Measurements from ENCODE around the gene CIB1.

The CIB1 gene

GRCh38 chr15:90228960-90229359, 4.8 kb downstream of the CIB1 start:
- Histone ChIP-seq H3K9me3 (no peaks in the 10 kb centered on the region), H3K4me3 (no peak overlapping the region), H3K27ac (no peak overlapping the region), H3K4me1 (peaks cover 0 to 34% (median 20%) of the 10 kb centered on the region in 4 donors), H3K36me3 (peaks cover 60 to 77% (median 74%) of the 10 kb centered on the region in 3 donors), H3K27me3 (no peaks in the 10 kb centered on the region)
- intact Hi-C loops (cut with DNase I; ENCODE audit: low total_unique reads), result no loop called here
- DNase-seq, result no peak
- no peak for TF ChIP-seq CTCF (IDR thresholded peaks at IDR 0.05)

GRCh38 chr15:90227816-90228772, 5.6 kb downstream of the CIB1 start:
- DNase-seq, result no peak
- no peak for TF ChIP-seq CTCF (IDR thresholded peaks at IDR 0.05)
- H3K27ac ChIP-seq, result no peak overlapping the region

GRCh38 chr15:90227336-90227735, 6.4 kb downstream of the CIB1 start:
- Histone ChIP-seq H3K4me3 (no peak overlapping the region), H3K4me1 (peaks cover 0 to 27% (median 15%) of the 10 kb centered on the region in 4 donors), H3K36me3 (peaks cover 68 to 93% (median 84%) of the 10 kb centered on the region in 3 donors), H3K27me3 (no peaks in the 10 kb centered on the region), H3K27ac (no peak overlapping the region), H3K9me3 (no peaks in the 10 kb centered on the region)
- no peak for TF ChIP-seq CTCF (IDR thresholded peaks at IDR 0.05)
- intact Hi-C loops (cut with DNase I; ENCODE audit: low total_unique reads), result no loop called here
- DNase-seq, result no peak

More at GRCh38 chr15:90227816-90228772, 5.6 kb downstream of the CIB1 start:
- H3K4me3 ChIP-seq, result no peak overlapping the region
- no peaks in the 10 kb centered on the region for H3K9me3 ChIP-seq
- intact Hi-C loops (cut with DNase I; ENCODE audit: low total_unique reads), result no loop called here
- H3K27me3 ChIP-seq, result no peaks in the 10 kb centered on the region
- H3K4me1 ChIP-seq, result peaks cover 0 to 34% (median 20%) of the 10 kb centered on the region in 4 donors
- H3K36me3 ChIP-seq, result peaks cover 68 to 85% (median 83%) of the 10 kb centered on the region in 3 donors

GRCh38 chr15:90225504-90226234, 8.1 kb downstream of the CIB1 start:
- Histone ChIP-seq H3K36me3 (peaks cover 64 to 96% (median 76%) of the 10 kb centered on the region in 3 donors), H3K4me1 (peaks cover 0 to 21% (median 13%) of the 10 kb centered on the region in 4 donors), H3K9me3 (no peaks in the 10 kb centered on the region), H3K4me3 (no peak overlapping the region), H3K27ac (no peak overlapping the region), H3K27me3 (no peaks in the 10 kb centered on the region)
- no peak for TF ChIP-seq CTCF (IDR thresholded peaks at IDR 0.05)
- intact Hi-C loops (cut with DNase I; ENCODE audit: low total_unique reads), result no loop called here
- DNase-seq, result no peak

GRCh38 chr15:90225047-90225446, 8.7 kb downstream of the CIB1 start:
- Histone ChIP-seq H3K27me3 (no peaks in the 10 kb centered on the region), H3K27ac (no peak overlapping the region), H3K4me3 (no peak overlapping the region), H3K36me3 (peaks cover 62 to 93% (median 70%) of the 10 kb centered on the region in 3 donors), H3K4me1 (peaks cover 0 to 17% (median 12%) of the 10 kb centered on the region in 4 donors), H3K9me3 (no peaks in the 10 kb centered on the region)
- no peak for TF ChIP-seq CTCF (IDR thresholded peaks at IDR 0.05)
- DNase-seq, result no peak
- intact Hi-C loops (cut with DNase I; ENCODE audit: low total_unique reads), result no loop called here

Data from tibial artery (tissue), 4 donors.